GM18520 (cell line): ENCODE data around the gene ICE2.

Experiments
- ATAC-seq: cut with Tn5 transposase; IDR thresholded peaks from one replicate; pipeline ENCODE4 v1.9.1; 2021; ENCODE audit not compliant: unreplicated experiment

ICE2 gene

GRCh38 chr15:60373327-60373726 is 105.6 kb downstream of the ICE2 start:
- ATAC-seq = no peak

GRCh38 chr15:60372756-60373155 is 106.2 kb downstream of the ICE2 start:
- ATAC-seq = no peak

DNA sequence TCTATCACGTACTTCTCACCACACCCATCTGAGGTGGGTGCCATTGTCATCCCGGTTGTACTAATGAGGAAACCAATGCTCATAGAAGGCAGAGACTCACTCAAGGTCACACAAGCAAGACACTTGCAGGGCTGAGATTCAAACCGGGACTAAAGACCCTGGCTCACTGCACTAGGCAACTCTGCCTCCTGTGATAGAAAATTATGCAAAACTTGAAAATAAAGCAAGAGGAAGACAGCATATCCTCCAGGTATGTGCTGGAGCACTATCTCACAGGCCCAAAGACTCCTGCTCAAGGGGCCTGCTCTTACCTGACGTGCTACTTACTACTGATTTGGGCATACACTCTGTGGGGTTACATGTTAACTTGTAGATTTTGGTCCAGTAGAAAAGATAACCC is 106.7 kb downstream of the ICE2 start:
- ATAC-seq = no peak

DNA sequence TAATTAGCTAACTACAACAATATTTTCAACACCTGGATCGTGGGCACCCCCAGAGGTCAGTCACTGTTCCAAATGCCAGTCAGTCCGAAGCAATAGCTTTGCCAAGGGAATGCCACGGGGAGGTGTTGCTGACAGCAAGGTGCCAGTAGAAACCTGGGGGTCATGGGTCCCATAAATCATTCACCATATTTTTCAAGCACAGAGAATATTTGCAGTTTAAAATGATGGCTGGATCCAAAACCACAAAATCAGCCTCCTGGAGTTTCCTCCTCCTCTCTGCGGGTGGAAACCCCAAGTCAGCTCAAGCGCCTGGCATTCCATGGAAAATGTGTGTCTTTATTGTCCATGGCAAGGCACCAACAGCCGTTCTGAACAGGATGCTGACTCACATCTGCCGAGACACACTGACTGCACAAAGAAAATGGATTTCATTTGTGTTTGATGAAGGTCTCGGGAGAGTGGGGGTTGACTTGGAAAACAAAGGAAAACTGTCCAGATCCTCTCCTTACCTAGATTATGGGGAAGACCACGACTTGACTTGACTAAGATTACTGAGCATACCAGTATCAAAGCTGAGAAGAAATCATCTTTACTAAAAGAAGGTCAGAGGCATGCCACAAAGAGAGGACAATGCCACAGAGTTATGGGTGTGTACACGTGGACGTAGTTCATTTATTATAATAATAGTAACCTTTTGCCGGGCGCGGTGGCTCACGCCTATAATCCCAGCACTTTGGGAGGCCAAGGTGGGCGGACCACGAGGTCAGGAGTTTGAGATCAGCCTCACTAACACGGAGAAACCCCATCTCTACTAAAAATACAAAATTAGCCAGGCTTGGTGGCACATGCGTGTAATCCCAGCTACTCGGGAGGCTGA is 107.5 kb downstream of the ICE2 start:
- no peak for ATAC-seq

DNA sequence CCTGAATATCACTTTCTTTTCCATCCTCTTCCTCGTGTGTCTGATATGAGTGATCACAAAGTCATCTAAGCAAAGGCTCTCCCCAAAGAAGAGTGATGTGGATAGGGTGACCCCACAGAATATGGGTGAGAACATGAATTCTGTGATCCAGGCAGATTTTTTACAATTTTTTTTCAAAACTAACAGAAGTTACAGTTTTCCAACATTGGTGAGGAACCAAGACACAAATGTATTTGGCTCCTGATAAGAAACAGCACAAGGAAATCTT is 108.1 kb downstream of the ICE2 start:
- ATAC-seq = no peak

DNA sequence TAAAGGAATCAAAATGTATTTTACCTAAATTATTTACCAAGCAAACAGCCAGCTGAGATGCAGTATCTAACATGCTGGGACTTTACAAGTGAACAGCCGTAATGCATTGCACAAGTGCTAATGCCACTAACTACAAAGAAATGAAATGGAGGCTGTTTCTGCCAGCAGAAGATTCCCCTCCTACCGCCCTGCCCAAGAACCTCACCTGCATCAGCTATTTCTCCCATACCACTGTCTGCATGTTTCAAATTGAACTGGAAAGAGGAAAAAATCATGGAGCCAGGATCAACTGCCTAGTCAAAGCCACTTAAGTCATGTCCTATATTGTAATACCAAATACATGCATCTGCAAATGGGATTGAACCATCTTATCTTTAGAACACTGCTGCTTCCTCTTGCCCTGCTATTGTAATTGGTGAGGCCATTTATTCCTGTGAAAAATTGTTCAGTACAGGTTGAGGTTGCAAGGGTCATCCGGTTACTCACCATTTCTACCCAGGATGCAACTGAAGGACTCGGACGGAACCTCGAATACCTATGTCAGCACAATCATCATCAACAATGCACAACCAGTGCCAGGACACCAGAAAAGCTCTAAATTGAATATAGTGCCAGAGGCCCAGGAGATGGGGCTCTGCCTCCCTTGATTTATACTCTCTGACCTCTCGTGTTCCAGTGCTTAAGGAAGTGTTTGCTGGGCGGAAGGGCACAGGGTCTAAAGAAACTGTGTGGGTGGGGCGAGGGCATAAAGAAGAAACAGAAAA is 108.7 kb downstream of the ICE2 start:
- no peak for ATAC-seq

DNA sequence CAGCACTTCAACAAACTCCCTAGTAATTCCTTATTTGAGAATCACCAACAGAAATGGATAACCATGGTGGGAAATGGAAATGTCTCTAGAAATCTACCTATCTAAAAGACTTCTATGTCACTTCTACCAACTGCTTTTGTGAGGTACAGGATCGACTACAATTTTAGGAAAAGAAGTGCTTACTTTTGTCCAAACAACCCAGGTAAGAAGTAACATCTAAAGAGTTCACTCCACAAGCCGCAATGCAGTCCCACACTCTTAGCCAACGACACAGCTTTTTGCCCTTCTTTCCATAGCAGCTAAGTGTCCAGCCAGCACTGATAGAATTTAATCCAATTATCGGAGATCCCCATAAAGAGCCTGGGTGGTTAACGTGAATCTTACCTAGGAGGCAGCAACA is 109.2 kb downstream of the ICE2 start:
- no peak for ATAC-seq
